Esophagus muscularis mucosa (tissue), 3 donors: ENCODE results near the gene DIAPH3.

Experiments
- CTCF ChIP-seq, 3 experiments: fragments of 200-600 bp in 2 of 3; fragments of 450-650 bp in 1 of 3; sonication (generic) in 2 of 3; IDR thresholded peaks; one replicate each; pipeline ENCODE4 v1.5.1; 2017 to 2019; ENCODE audit warnings: antibody characterized with exemption in 3 of 3, mild to moderate bottlenecking in 2 of 3, moderate library complexity in 1 of 3
- POLR2A ChIP-seq: fragments of 450-650 bp; IDR thresholded peaks from one replicate; pipeline ENCODE4 v1.6.1; 2017; ENCODE audit warnings: antibody characterized with exemption, moderate library complexity, mild to moderate bottlenecking, low read depth
- POLR2AphosphoS5 ChIP-seq, 2 donors: sonication (generic); formaldehyde crosslinking; IDR thresholded peaks; one replicate each; pipeline ENCODE4 v1.6.1; 2017; ENCODE audit warnings: antibody characterized with exemption in 2 of 2

- TF ChIP-seq CTCF (IDR thresholded peaks at IDR 0.05) (no peak), POLR2AphosphoS5 (IDR thresholded peaks at IDR 0.05) (no peak), POLR2A (no peak)
Observed at GRCh38 chr13:60118696-60119400, 44.9 kb downstream of the DIAPH3 start.
